Lower leg skin (tissue), 3 donors: ENCODE measurements around the gene MYOG.

ENCODE experiments used
- CTCF ChIP-seq, 3 donors: fragments of 450-650 bp; IDR thresholded peaks; one replicate each; pipeline ENCODE4 v1.5.1; 2016; ENCODE audit warnings: antibody characterized with exemption in 3 of 3, mild to moderate bottlenecking in 3 of 3, moderate library complexity in 2 of 3
- POLR2A ChIP-seq, 2 donors: fragments of 450-650 bp; IDR thresholded peaks; one replicate each; pipeline ENCODE4 v1.6.1; 2016 to 2017; ENCODE audit warnings: antibody characterized with exemption in 2 of 2, mild to moderate bottlenecking in 1 of 2, moderate library complexity in 1 of 2

GRCh38 chr1:203041351-203041932, 44.4 kb downstream of the MYOG start:
- TF ChIP-seq CTCF (IDR thresholded peaks at IDR 0.05) (no peak), POLR2A (IDR thresholded peaks at IDR 0.05) (no peak)
